ENCODE measurements around the gene MIA3.
"Not testable (repeated sequence)": the region's sequence is repeated elsewhere in the genome, so short reads cannot be mapped to it uniquely, and the experiment has no call there.

The MIA3 gene

DNA sequence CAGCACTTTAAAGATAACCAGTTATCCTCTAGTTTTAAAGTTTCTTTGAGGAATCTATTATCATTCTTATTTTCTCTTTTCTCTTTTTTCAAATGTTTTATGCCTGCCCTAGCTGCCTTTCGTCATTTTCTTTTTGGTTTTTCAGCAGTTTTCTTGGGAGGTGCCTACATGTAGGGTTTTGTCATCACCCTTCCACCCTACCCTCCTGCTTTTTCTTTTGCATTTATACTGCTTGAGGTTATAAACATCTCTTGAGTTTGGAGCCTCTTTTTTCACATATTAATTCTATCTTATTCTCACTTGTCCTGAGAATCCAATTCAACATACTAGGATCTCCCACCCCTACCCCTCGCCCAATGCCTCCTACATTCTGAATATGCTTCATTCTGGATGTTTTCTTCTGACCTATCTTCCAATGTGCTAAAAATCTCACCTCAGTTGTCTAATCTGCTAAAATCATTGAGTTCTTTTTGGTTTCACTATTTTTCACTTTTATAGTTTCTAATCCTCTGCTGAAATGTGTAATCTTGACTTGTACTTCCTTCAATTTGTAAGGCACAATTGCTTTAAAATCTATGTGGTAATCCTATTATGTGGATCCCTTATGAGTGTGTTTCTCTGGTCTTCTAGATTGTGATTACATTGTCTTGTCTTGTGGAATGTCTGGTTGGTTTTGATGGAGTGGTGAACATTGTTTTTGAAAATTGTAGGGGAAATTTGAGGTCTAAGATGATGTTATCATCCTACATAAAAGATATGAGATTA, 38.7 kb downstream of the MIA3 start:
- no peak for DNase-seq

DNA sequence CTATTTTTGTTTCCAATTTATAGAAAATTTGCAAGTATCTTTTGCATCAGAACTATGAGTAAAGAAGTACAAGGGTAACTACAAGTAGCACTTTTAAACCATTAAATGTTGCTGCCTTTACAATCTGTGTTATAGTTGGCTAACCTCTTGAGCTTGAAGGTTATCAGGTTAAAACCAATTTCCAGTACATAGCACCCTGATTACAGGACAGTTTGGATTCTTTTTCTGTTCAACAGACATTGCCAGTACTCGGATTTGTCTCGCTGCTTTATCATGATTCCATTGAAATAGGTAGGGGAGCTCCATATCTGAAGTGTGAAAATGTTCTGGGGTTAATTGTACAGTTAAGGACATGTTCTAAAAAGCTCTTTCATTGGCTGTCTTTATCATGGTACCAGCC, 40.0 kb downstream of the MIA3 start:
- DNase-seq: no peak

DNA sequence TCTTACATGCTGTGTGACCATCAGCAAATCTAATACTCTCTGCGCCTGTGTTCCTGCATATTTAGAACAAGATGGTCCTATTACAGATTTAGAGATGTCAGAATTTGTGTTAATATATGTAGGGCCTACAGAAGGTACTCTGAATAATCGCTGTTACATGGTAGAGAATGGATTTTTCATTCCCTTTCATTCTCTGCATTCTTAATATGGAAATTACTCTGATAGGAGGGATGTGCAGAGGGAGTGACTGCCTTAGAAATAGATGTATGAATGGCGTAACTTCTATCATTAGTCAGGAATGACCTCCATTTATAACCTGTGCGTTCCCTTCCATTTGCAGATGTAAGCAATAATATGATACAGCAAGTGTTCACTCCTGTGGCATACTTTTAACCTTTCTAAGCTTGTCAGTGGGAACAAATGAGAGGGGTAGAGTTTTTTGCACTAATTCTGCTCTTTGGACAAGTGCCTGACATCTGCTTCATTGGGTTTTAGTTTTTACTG, 45.6 kb downstream of the MIA3 start:
- DNase-seq: no peak

DNA sequence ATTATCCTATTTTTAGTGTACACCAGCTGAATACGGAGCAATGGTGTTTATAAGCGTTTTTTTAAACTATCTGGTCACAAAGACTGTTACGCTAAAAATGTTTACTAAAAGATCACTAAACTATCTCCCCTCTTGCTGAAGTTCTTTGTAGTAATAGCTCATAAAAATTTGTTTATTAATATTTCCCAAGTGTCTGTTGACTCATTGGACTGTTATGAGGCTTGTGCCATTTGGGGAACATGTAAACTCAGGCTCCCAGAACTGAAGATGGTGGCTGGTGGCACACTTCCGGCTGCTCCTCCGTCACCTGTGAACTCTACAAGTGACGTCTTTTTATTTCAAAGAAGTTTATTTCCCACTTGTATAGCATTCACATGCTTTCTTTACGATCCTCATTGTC, 48.1 kb downstream of the MIA3 start:
- no peak for DNase-seq

DNA sequence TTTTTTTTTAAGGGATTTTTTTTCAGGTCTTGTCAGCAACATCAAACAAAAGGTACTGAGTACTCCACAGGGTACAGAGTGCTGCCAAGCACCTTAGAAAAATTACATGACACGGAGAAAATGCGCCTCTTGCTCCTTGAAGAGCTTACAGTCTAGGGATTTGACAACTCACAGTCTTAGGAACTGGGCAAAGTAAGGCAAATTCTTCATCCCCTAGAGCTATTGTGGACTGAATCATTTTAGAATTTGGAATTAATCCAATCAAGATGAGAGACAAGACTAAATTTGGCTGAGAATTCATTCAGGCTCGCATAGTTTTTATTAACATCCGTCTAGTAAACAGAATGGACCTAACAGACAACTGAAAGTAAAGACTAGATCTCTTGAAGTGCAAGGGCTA, 50.3 kb downstream of the MIA3 start:
- not testable (repeated sequence) for DNase-seq

DNA sequence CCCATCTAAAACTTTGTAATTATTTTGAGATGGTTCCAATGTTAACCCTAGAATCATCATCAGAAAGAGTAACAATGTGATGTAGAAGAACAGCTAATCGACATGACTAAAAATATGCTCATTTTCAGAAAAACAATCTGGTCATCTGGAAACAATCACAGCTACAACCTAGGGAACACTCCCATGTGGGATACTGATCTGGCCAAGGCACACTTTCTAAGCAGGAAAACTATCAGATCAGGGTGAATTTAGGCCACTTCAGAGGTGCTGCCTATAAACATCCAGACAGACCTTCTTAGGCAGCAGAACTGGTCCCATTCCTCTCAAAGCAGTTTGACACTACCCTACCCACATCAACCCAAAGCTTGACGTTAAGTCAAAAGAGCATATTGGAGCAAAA, 51.2 kb downstream of the MIA3 start:
- not testable (repeated sequence) for DNase-seq

DNA sequence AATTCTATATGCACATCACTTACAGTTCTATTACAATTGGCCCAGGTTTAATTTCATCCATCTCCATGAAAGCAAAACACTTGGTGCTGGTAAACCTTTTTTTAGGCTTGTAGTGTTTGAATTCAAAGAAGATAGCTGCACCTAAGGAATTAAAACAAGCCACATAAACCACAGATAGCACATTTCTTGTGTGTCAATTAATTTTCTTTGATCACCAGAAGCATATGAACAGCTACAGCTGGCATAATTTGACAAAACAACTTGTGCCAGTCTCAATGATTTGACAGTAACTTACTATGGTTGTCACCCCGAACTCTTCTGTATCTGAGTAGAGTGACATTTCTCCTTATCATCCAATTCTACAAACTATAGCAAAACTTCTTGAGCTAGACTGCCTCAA, 52.2 kb downstream of the MIA3 start:
- DNase-seq: no peak

DNA sequence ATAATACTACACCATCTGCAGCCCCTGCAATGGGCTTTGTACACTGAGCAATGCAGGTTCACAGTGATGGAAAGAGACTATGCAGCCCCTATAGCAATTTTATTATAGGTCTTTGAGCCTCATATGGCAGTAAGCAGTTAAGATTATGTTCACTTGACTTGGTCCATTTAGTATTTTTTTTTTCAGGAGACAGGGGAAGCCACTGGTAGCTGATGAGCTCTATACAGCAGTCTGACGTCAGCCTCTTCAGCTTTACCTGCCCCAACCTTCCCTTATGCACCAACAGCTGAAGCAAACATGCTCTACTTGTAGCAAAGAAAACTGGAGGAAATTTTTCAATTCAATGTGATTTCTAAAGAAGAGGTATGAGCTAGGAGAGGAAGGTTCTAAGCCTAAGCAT, 62.2 kb downstream of the MIA3 start:
- no peak for DNase-seq

DNA sequence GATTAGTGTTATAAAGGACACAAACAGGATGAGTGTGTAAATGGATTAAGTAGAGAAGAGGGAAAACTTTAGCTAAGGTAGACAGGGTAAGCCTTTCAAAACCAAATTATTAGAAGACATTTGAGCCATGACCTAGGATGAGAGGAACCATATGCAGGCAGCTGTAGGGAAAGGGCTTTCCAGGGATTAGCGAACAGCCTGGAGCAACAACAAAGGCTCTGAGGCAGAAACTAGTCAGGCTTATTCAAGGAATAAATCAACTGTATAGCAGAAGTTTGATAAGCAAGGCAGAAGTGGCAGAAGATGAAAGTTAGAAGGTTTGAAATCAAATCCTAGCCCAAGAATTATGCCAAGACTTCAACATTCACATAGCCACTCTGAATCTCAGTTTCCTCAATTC, 73.1 kb downstream of the MIA3 start:
- no peak for DNase-seq

DNA sequence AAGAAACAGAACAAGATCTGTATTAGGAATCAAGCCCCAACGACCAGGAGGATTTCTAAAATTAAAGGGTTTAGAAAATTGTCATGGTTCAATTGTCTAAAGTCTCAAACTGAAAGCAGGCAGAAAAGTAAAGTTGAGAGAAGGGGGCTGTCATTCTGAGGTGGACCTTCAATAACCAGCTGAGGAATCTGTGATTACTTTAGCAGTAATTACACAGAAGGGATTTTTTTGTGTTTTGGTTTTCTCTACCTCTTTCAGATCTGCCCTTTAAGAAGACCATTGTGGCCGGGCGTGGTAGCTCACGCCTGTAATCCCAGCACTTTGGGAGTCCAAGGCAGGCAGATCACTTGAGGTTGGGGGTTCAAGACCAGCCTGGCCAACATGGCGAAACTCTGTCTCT, 77.0 kb downstream of the MIA3 start:
- DNase-seq: no peak

DNA sequence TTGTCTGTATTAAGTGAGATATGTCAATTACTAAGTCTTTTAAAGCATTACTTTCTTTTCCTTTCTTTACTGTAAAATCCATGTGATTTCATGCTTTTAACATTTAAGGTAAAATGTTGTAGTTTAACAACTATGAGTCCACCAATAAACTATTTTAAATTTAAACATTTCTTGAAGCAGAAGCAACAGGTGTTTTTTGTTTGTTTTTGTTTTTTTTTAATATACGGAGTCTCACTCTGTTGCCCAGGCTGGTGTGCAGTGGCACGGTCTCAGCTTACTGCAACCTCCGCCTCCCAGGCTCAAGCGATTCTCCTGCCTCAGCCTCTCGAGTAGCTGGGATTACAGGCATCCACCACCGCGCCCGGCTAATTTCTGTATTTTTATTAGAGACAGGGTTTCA, 78.8 kb downstream of the MIA3 start:
- no peak for DNase-seq

DNA sequence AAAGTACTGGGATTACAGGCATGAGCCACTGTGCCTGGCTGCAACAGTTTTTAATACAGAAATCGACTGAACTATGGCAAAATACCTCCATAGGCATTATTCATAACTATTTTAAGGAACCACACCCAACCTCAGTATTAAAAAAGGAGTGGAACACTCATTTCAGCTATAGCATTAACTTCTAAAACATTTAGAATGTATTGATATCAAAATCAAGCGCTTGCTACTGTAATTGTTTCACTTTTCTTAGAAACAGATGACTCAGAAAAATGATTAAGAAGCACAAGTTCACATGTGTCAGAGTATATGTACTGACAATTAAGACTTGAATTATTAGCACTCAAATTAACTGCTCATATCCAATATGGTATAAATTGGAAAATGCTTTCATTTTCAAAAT, 79.3 kb downstream of the MIA3 start:
- DNase-seq: no peak

DNA sequence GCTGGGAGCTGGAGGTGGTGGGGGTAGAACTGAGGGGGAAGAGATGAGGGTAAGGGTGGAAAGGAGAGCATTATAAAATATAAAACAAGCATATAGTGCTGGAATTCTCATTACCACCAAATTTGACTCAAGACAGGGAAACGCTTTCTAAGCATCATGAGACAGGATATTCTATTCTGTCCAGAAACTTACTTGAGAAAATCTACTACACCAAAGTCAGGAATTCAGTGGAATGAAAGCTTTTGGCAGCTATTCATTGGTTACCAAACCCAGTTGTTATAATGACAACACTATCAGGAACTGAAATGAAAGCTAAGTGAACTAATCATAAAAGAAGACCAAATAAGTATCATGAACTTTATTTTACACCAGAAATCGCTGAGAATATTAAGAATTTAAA, 79.9 kb downstream of the MIA3 start:
- DNase-seq: no peak

DNA sequence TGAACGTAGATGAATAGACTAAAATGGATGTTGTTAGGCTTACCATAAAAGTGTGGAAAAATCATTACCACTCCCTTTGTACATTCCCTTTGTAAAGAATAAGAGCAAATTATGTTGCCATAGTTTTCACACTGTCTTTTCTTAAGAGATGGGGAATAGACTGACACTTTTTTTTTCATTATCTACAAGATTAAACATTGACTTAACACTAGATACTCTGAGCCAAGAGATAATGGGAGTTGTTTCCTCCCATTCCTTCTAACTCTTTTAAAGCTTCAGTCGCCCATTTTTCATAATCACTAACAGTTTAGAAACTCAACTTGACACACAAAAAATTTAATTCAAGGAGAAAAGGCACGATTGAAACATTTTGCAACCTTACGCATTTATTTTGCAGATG, 84.3 kb downstream of the MIA3 start:
- DNase-seq: no peak

DNA sequence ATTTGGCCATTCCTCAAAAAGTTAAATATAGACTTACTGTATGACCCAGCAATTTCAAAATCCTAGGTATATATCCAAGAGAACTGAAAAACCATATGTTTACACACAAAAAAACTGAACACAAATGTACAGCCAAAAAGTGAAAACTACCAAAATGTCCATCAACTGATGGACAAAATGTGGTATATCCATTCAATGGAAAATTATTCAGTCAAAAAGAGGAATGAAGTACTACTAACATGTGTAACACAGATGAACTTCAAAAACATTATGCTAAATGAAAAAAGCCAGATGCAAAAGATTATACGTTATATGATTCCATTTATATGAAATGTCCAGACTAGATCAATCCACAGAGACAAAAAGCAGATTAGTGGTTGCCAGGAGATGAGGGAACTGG, 86.4 kb downstream of the MIA3 start:
- DNase-seq: no peak

DNA sequence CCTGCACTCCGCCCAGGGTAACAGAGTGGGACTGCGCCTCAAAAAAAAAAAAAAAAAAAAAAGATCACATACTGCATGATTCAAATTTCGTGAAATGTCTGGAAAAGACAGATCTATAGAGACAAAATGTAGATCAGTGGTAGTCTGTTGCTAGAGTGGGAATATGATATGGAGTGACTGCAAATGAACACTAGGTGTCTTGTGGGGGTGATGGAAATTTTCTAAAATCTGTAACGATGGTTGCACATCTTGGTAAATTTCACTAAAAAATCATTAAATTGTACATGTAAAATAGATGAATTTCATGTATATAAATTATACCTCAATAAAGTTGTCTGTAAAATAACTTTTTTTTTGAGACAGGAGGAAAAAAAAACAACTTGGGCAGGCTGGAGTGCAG, 88.9 kb downstream of the MIA3 start:
- DNase-seq: no peak

DNA sequence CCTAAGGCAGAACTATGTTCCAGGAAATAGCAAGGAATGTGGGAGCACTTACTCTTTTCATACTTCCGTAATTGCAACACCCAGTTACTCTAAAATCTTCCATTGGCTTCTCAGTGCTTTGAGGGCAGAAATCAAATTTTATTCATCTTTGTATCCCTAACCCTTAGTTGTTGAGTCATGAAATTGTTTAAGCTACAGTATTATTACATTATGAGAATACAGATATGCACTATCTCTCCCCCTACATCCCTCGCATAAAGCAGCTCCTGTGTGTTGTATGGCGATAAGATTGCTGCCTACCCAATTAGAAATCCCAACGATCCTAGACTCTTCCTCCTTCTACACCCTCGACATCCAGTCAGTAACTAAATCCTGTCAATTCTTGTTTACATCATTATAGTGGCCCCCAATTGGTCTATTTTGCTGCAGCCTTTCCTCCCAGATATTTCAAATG, 91.8 kb downstream of the MIA3 start:
- no peak for DNase-seq

DNA sequence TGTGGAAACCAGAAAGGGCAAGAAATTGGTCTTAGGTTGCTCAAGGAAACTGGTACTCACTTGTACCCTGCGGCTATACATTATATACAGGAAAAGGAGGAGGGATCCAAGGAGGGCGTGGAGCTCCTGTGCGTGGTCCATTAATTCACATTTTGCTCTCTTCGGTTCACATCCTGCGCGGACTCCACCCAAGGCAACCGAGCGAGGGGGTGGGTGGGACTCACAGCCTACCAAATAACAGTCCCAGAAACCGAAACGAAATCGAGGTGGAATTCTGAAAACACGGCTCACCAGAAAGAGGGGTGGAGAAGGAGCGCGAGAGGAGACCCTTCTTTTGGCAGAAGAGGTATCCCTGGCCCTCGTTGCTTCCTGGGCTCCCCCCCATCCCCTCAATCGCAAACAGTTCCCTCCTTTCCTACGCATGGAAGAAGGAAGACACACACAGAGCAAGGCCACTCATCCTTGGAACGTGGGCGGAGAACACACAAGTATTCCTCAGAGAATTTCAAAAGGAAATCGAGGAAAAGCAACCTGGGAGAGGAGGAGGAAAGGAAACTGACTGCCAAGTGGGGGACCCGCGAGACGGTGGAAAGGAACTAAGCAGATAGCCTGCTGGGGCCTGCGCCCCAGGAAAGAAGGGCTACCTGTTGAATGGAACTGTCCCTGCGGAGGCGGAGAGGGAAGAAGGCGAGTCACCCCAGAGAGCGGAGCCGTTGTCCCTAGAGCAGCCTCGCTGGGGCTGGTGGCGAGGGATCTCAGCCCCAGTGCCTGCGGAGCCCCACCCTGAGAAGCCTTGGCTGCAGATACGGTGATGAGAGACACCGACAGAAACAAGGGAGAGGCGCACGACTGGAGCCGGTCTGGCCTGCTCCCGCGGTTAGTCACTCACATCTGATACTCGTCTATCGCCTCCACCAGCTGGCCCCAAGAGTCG, 93.7 kb downstream of the MIA3 start:
- DNase-seq: peak in 51 of 58 donors; percentile 11 to 69 (median 39)

DNA sequence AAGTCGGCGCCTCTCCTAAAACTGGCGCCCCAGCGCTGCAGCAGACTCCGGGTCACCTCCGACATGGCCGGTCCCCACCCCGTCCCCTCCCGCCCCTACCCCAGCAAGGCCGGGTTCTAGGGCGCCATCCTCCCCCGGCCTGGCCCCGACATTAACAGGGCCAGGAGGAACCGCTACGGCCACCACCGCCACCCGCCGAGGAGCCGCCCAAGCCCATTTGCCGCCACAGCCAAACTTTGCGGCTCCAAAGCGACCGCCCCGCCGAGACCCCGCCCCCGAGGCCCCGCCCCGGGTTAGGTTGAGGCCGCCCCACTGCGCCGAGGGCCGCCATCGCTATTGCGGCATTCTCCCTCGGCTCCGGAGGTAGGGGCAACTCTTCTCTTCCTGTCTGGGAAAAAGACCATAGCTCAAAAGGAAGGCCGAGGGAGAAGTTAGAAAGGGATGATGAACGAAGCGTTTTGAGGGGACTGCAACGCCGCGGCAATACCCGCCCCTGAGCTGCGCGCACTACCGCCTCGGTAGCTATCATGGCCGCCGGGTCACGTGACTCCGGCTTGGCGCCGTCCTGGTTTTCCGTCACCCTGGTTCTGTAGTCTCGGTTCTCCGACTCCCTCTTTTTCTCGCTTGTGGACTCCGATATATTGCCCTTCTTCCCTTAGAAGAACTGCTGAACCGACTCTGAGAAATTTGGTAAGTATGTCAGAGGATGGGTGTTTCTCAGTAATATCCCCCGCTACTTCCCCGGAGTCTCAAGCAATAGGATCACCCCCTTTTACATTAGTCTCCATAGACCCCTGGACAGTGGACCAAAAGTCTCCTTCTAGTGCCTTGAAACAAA, 94.6 kb downstream of the MIA3 start, which contains the start of the genes AIDA and BROX:
AIDA (minus strand) TSS at position 239 of the 838 bp plus-strand sequence; CDS start at position 65, 174 bp downstream.
BROX (plus strand) TSS at position 312 of the 838 bp plus-strand sequence. CDS start 3,136 bp downstream, outside the sequence.
- peak; percentile 38 to 98 (median 92) for DNase-seq

DNA sequence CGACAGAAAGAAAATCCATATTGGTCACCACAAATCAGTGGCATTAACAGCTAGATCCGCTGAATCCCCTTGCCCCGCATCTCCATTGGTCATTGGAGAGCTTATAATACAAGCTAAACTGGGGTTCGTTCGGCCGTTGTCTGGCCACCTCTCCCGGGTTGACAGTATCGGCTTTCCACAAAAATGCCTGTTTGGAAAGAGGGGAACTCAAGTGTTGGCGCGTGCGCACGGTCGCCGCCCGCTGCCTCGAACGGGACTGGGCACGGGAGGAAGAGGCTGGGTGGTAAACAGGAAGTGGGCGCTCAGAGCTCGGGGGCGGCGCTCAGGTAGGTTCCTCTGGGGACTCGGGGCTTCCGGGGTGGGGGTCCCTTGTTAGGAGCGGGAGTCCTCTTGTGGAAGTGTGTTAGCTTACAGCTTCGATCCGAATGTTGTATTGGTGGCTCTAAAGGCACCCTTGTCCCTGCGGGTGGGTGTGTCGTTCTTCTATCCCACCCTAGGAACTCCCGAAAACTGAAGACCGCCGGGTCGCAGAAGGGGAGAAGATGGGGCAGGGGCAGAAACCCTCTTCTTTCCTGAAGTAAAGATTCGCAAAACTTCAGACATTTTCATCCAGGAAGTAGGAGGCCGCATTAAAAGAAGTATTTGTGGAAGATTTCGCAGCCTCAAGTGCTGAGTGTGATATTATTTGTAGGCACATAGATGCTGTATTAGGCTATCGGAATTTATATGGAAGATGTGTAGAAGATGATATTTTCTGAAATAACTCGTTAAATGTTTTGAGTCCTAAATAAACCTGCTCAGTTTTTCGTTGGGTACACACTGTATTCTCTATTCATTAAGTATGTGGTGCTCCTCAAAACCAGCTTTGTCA, 95.4 kb downstream of the MIA3 start:
- DNase-seq: peak; percentile 52 to 96 (median 89)
